ENCODE data around the gene ENPP3. TPM values are rescaled to one million over a fixed set of nuclear protein-coding genes. Genes with fewer than 3 reads are reported as not detected.

Gene ENPP3
- total RNA-seq, 2 donors from 2014 or later, result 2.2 to 25.0 TPM

DNA sequence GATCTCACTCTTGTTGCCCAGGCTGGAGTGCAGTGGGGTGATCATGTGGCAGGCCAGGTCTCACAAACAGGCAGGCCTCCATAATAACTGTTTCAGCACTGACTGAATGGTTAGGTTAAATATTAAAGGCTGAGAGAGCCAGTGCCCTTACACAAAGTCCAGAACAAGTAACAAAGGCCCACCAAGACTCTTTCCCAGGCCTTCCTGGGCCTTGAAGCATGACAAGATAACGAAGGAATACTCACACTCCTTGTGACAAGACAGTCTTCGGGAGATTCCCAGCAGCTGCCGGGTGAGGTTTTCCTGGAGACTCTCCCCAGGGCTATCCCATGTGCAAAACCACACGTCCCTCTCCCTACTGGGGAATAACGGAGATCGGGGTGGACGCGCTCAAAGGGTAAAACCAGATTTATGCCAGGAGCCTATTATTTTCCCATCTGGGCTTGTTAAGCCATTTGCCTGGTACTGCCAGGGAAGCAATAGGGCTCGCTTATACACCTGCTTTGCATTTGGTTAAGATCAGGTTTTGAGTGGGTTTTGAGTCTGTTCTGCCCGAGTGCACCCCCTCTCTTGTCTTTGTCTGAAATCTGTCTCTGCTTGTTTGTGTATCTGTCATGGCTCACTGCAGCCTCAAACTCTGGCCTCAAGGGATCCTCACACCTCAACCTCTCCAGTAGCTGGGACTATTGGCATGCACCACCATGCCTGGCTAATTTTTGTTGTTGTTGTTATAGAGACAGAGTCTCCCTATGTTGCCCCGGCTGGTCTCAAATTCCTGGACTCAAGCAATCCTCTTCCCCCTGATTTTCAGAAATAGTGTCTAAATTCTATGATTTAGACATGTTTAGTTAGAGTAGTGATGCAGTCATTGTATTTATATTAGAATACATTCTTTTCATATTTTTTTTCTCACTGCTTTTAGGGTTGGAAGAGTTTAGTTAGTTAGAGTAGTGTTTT, 1.4 kb upstream of the ENPP3 start:
- Histone ChIP-seq H3K9me3 (no peaks in the 10 kb centered on the region), H3K36me3 (no peaks in the 10 kb centered on the region), H3K27me3 (replicated peaks; ENCODE audit: insufficient read depth) (no peaks in the 10 kb centered on the region), H3K4me1 (replicated peaks) (no peaks in the 10 kb centered on the region), H3K27ac (no peak overlapping the region), H3K4me3 (no peak overlapping the region)
- TF ChIP-seq POLR2AphosphoS5 (IDR thresholded peaks at IDR 0.05) (no peak), CTCF (IDR thresholded peaks at IDR 0.05) (no peak), POLR2A (IDR thresholded peaks at IDR 0.05) (no peak)
- intact Hi-C loops (cut with DNase I), result no loop called here
- WGBS, result 93% methylated on average over 11 of the region's 11 CpGs
- DNase-seq (ENCODE audit: low spot score), result no peak

- no peaks in the 10 kb centered on the region for H3K4me1 ChIP-seq (replicated peaks)
- H3K36me3 ChIP-seq, result no peaks in the 10 kb centered on the region
- H3K27me3 ChIP-seq (replicated peaks; ENCODE audit: insufficient read depth), result no peaks in the 10 kb centered on the region
- TF ChIP-seq POLR2AphosphoS5 (IDR thresholded peaks at IDR 0.05) (no peak), POLR2A (IDR thresholded peaks at IDR 0.05) (no peak), CTCF (IDR thresholded peaks at IDR 0.05) (no peak)
- no peaks in the 10 kb centered on the region for H3K9me3 ChIP-seq
- no peak for DNase-seq (ENCODE audit: low spot score)
- H3K4me3 ChIP-seq, result no peak overlapping the region
- H3K27ac ChIP-seq, result no peak overlapping the region
- WGBS, result 81% methylated on average over 2 of the region's 2 CpGs
- intact Hi-C loops (cut with DNase I), result no loop called here
Observed at GRCh38 chr6:131638013-131638412, 911 bp downstream of the ENPP3 start.

- intact Hi-C loops (cut with DNase I), result no loop called here
- no peak for DNase-seq (ENCODE audit: low spot score)
- TF ChIP-seq POLR2A (IDR thresholded peaks at IDR 0.05) (no peak), POLR2AphosphoS5 (IDR thresholded peaks at IDR 0.05) (no peak), CTCF (IDR thresholded peaks at IDR 0.05) (no peak)
- Histone ChIP-seq H3K4me1 (replicated peaks) (no peaks in the 10 kb centered on the region), H3K27me3 (replicated peaks; ENCODE audit: insufficient read depth) (no peaks in the 10 kb centered on the region), H3K36me3 (no peaks in the 10 kb centered on the region), H3K4me3 (no peak overlapping the region), H3K27ac (no peak overlapping the region), H3K9me3 (no peaks in the 10 kb centered on the region)
- 61% methylated on average over 2 of the region's 2 CpGs for whole genome bisulfite sequencing
Observed at GRCh38 chr6:131640100-131640499, 3.0 kb downstream of the ENPP3 start.

DNA sequence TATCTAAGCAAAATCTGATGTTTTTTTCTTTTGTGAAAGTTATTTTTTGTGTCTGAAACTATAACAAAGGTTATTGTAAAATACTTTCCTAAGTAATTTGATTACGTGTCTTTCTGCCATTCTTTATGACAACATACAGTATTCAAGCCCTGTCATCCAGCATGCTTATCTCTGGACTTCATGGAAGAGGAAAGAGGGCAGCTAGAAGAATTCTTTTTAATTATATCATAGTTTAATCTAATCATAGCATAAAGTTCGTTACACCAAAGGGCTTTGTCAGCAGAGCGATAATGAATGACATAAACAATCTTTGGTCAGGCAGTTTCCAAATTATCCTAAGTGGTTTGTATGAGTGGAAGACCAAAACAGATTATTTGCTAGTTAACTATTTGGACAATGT, 3.5 kb downstream of the ENPP3 start:
- H3K4me3 ChIP-seq, result no peak overlapping the region
- no peaks in the 10 kb centered on the region for H3K9me3 ChIP-seq
- no peaks in the 10 kb centered on the region for H3K4me1 ChIP-seq (replicated peaks)
- no peak for DNase-seq (ENCODE audit: low spot score)
- TF ChIP-seq CTCF (IDR thresholded peaks at IDR 0.05), result no peak
- no peak for TF ChIP-seq POLR2AphosphoS5 (IDR thresholded peaks at IDR 0.05)
- no peak for TF ChIP-seq POLR2A (IDR thresholded peaks at IDR 0.05)
- intact Hi-C loops (cut with DNase I), result no loop called here
- no peak overlapping the region for H3K27ac ChIP-seq
- 89% methylated on average over 3 of the region's 3 CpGs for WGBS
- H3K27me3 ChIP-seq (replicated peaks; ENCODE audit: insufficient read depth), result no peaks in the 10 kb centered on the region
- H3K36me3 ChIP-seq, result no peaks in the 10 kb centered on the region

DNA sequence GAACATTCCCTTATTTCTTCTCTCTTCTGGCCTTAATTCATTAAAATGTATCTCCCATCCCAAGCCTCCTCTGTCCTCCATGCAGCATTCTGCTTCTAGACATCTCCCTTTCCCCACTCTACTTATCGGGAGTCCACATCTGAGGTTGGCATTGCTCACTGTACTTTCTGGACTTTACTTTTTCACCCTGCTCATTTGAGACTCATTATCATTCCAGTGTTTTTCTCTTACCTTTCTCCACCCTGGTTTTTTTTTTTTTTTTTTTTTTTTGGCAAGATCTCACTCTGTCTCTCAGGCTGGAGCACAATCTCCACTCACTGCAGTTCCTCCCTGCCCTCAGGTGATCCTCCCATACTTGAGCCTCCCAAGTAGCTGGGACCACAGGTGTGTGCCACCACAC, 4.5 kb downstream of the ENPP3 start:
- TF ChIP-seq CTCF (IDR thresholded peaks at IDR 0.05), result no peak
- no peak for TF ChIP-seq POLR2A (IDR thresholded peaks at IDR 0.05)
- no peak for TF ChIP-seq POLR2AphosphoS5 (IDR thresholded peaks at IDR 0.05)
- no peak overlapping the region for H3K4me3 ChIP-seq
- H3K36me3 ChIP-seq, result no peaks in the 10 kb centered on the region
- H3K27ac ChIP-seq, result no peak overlapping the region
- DNase-seq (ENCODE audit: low spot score), result no peak
- no peaks in the 10 kb centered on the region for H3K4me1 ChIP-seq (replicated peaks)
- no peaks in the 10 kb centered on the region for H3K27me3 ChIP-seq (replicated peaks; ENCODE audit: insufficient read depth)
- 100% methylated on average over 1 of the region's 1 CpG for WGBS
- no peaks in the 10 kb centered on the region for H3K9me3 ChIP-seq
- intact Hi-C loops (cut with DNase I), result no loop called here
